Erythroblast (primary cell): Measurements from ENCODE around the gene NTPCR.

ENCODE experiments used
- GATA1 ChIP-seq: IDR thresholded peaks from 2 replicates; pipeline ENCODE4 v1.6.1; 2011; ENCODE audit warnings: low read depth, mild to moderate bottlenecking, control low read depth, low read length, moderate library complexity
- POLR2A ChIP-seq: IDR thresholded peaks from 2 replicates; pipeline ENCODE4 v1.6.1; 2011; ENCODE audit warnings: mild to moderate bottlenecking, low read length

- TF ChIP-seq POLR2A = no peak
- no peak for TF ChIP-seq GATA1
Observed at GRCh38 chr1:232951180-232951579, 769 bp downstream of the NTPCR start.
